ENCODE results near the gene NDOR1. TPM values are rescaled to one million over a fixed set of nuclear protein-coding genes. Genes with fewer than 3 reads are reported as not detected.

NDOR1 gene
- total RNA-seq, 3 donors from 2014 or later: 15.9 to 19.7 (median 19.0) TPM

GRCh38 chr9:137223078-137223970, 17.8 kb downstream of the NDOR1 start:
- no peaks in the 10 kb centered on the region for H3K36me3 ChIP-seq (ENCODE audit: low read depth)
- DNase-seq: peak; percentile 97 to 98 (median 97)
- ATAC-seq: peak; percentile 85
- H3K9me3 ChIP-seq: no peaks in the 10 kb centered on the region
- peaks cover 39% of the 10 kb centered on the region for H3K4me1 ChIP-seq (ENCODE audit: low read depth)
- TF ChIP-seq CTCF (IDR thresholded peaks at IDR 0.05): no peak
- intact Hi-C loops (cut with DNase I, micrococcal nuclease): no loop called here
- H3K4me3 ChIP-seq: peak overlapping the region; percentile 42

GRCh38 chr9:137224830-137225694, 19.6 kb downstream of the NDOR1 start, which contains the start of gene CYSRT1:
Gene CYSRT1 (plus strand): TSS chr9:137225174. CDS start chr9:137225622, 448 bp downstream.
- no peaks in the 10 kb centered on the region for H3K36me3 ChIP-seq (ENCODE audit: low read depth)
- no peak for TF ChIP-seq CTCF (IDR thresholded peaks at IDR 0.05)
- H3K9me3 ChIP-seq: no peaks in the 10 kb centered on the region
- H3K4me3 ChIP-seq: no peak within 1 kb of the TSS
- intact Hi-C loops (cut with DNase I, micrococcal nuclease): no loop called here
- H3K4me1 ChIP-seq (ENCODE audit: low read depth): peaks cover 41% of the 10 kb centered on the region
- ATAC-seq (no peak), DNase-seq (peak in 2 of 3 donors; percentile 38 to 63)

GRCh38 chr9:137225699-137226331, 20.3 kb downstream of the NDOR1 start:
- Histone ChIP-seq H3K36me3 (ENCODE audit: low read depth) (no peaks in the 10 kb centered on the region), H3K4me1 (ENCODE audit: low read depth) (peaks cover 42% of the 10 kb centered on the region), H3K9me3 (no peaks in the 10 kb centered on the region), H3K4me3 (no peak overlapping the region)
- no peak for TF ChIP-seq CTCF (IDR thresholded peaks at IDR 0.05)
- DNase-seq (no peak), ATAC-seq (no peak)
- intact Hi-C loops (cut with DNase I, micrococcal nuclease): no loop called here

GRCh38 chr9:137226338-137227053, 21.0 kb downstream of the NDOR1 start:
- H3K4me3 ChIP-seq: no peak overlapping the region
- ATAC-seq (peak; percentile 0), DNase-seq (no peak)
- intact Hi-C loops (cut with DNase I, micrococcal nuclease): no loop called here
- no peak for TF ChIP-seq CTCF (IDR thresholded peaks at IDR 0.05)
- H3K4me1 ChIP-seq (ENCODE audit: low read depth): peaks cover 40% of the 10 kb centered on the region
- H3K9me3 ChIP-seq: no peaks in the 10 kb centered on the region
- no peaks in the 10 kb centered on the region for H3K36me3 ChIP-seq (ENCODE audit: low read depth)
